ENCODE results near the gene MAPKBP1. TPM values are rescaled to one million over a fixed set of nuclear protein-coding genes. Genes with fewer than 3 reads are reported as not detected.

MAPKBP1 gene
- total and polyA plus RNA-seq, 8 donors: 8.8 to 41.5 (median 16.8) TPM

GRCh38 chr15:41804916-41805666 lies 30.8 kb downstream of the MAPKBP1 start:
- H3K27ac ChIP-seq: peak overlapping the region in 3 of 5 donors; percentile 13 to 42 (median 30)
- 60 to 81% (median 74%) methylated on average over 8 of the region's 8 CpGs for WGBS, 5 donors
- no peak overlapping the region for H3K4me3 ChIP-seq
- TF ChIP-seq EP300 (IDR thresholded peaks at IDR 0.05) (no peak), POLR2A (IDR thresholded peaks at IDR 0.05) (no peak), POLR2AphosphoS5 (IDR thresholded peaks at IDR 0.05) (no peak)
- TF ChIP-seq, protein P1, sequence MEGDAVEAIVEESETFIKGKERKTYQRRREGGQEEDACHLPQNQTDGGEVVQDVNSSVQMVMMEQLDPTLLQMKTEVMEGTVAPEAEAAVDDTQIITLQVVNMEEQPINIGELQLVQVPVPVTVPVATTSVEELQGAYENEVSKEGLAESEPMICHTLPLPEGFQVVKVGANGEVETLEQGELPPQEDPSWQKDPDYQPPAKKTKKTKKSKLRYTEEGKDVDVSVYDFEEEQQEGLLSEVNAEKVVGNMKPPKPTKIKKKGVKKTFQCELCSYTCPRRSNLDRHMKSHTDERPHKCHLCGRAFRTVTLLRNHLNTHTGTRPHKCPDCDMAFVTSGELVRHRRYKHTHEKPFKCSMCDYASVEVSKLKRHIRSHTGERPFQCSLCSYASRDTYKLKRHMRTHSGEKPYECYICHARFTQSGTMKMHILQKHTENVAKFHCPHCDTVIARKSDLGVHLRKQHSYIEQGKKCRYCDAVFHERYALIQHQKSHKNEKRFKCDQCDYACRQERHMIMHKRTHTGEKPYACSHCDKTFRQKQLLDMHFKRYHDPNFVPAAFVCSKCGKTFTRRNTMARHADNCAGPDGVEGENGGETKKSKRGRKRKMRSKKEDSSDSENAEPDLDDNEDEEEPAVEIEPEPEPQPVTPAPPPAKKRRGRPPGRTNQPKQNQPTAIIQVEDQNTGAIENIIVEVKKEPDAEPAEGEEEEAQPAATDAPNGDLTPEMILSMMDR (IDR thresholded peaks at IDR 0.05): no peak
- peaks cover 0 to 42% (median 22%) of the 10 kb centered on the region in 4 donors for H3K36me3 ChIP-seq
- H3K27me3 ChIP-seq: no peaks in the 10 kb centered on the region
- no peak for DNase-seq
- H3K4me1 ChIP-seq: peaks cover 0 to 31% (median 18%) of the 10 kb centered on the region in 4 donors
- no peaks in the 10 kb centered on the region for H3K9me3 ChIP-seq
- intact Hi-C loops (cut with DNase I; ENCODE audit: low total_unique reads): no loop called here

DNA sequence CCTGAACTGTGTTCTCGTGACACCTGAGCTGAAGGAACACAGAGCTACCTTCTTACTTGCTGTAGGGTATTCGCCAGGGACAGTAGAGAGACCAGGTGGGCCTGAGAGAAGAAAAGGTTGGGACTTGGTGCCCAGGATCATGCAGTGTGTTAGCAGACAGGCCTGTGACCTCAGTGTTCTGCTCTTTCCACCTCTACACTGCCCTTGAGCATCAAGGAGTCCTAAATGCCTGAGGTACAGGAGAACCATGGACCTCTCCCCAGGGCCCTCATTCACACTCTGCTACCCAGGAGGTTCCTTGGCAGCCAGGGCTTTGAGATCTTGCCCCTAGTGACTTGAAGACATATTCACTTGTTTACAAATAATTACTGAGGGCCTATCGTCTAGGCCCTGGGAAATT lies 31.4 kb downstream of the MAPKBP1 start:
- 75 to 86% (median 78%) methylated on average over 3 of the region's 3 CpGs for WGBS, 5 donors
- H3K4me3 ChIP-seq: no peak overlapping the region
- TF ChIP-seq POLR2AphosphoS5 (IDR thresholded peaks at IDR 0.05) (no peak), EP300 (IDR thresholded peaks at IDR 0.05) (no peak), POLR2A (IDR thresholded peaks at IDR 0.05) (no peak)
- TF ChIP-seq, protein P1 (IDR thresholded peaks at IDR 0.05): no peak
- peaks cover 0 to 36% (median 16%) of the 10 kb centered on the region in 4 donors for H3K36me3 ChIP-seq
- no peak for DNase-seq
- H3K27ac ChIP-seq: peak overlapping the region in 1 of 5 donors; percentile 42
- H3K27me3 ChIP-seq: no peaks in the 10 kb centered on the region
- no peaks in the 10 kb centered on the region for H3K9me3 ChIP-seq
- intact Hi-C loops (cut with DNase I; ENCODE audit: low total_unique reads): no loop called here
- peaks cover 0 to 33% (median 18%) of the 10 kb centered on the region in 4 donors for H3K4me1 ChIP-seq

DNA sequence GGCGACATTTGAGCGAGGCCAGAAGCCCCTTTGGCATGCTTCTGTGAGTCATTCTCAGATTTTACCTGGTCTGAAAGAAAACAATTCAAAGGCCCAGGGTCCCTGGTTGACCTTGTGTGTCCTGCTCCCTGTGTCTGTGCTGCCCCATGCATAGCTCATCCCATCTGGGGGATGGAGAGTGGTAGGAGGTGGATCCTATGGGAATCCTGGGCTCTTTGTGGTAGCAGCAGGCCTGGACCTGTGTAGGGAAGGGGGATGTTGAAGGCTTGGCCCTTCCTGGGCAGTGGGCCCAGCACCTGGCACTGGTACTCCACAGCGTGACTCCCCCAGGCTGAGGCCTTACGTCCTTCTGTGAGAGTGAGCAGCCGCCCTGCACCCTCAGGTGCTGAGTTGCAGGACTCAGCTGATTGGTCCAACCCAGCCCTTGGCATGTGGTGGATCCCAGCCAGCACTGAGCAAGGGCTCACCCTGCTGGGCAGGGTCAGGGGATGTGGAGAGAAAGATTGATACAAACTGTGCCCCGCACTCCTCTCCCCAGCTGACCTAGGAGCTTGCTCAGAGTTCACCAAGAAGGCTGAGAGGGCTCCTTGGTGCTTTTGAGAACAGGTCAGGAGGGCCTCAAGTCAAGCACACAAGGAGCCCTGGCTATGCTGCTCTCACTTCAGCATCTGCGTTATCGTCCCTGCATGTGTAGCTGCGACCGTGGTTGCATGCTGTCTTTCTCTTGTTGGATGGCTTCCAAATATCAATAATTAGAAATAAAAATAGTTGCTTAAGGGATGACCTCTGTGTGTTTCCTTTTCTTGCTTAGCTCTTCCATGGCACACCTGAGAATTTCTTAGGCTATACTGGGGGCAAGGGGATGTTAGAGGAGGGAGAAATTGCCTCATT lies 32.3 kb downstream of the MAPKBP1 start:
- Histone ChIP-seq H3K9me3 (no peaks in the 10 kb centered on the region), H3K27ac (no peak overlapping the region), H3K27me3 (no peaks in the 10 kb centered on the region), H3K4me3 (no peak overlapping the region), H3K4me1 (peaks cover 3 to 41% (median 20%) of the 10 kb centered on the region in 4 donors), H3K36me3 (peaks cover 0 to 27% (median 8%) of the 10 kb centered on the region in 4 donors)
- peak; percentile 65 to 72 for DNase-seq
- intact Hi-C loops (cut with DNase I; ENCODE audit: low total_unique reads): no loop called here
- TF ChIP-seq, protein P1 (IDR thresholded peaks at IDR 0.05): peak in 3 of 7 experiments; percentile 7 to 43 (median 18)
- no peak for TF ChIP-seq EP300 (IDR thresholded peaks at IDR 0.05)
- no peak for TF ChIP-seq POLR2A (IDR thresholded peaks at IDR 0.05)
- peak in 1 of 3 donors; percentile 27 for TF ChIP-seq POLR2AphosphoS5 (IDR thresholded peaks at IDR 0.05)
- WGBS, 5 donors: 63 to 76% (median 74%) methylated on average over 8 to 10 of the region's 10 CpGs

- intact Hi-C loops (cut with DNase I; ENCODE audit: low total_unique reads): no loop called here
- WGBS, 5 donors: 75 to 94% (median 82%) methylated on average over 2 of the region's 2 CpGs
- H3K27me3 ChIP-seq: no peaks in the 10 kb centered on the region
- H3K4me3 ChIP-seq: no peak overlapping the region
- H3K9me3 ChIP-seq: no peaks in the 10 kb centered on the region
- peaks cover 3 to 40% (median 20%) of the 10 kb centered on the region in 4 donors for H3K4me1 ChIP-seq
- no peak for DNase-seq
- TF ChIP-seq EP300 (IDR thresholded peaks at IDR 0.05) (no peak), POLR2A (IDR thresholded peaks at IDR 0.05) (no peak), POLR2AphosphoS5 (IDR thresholded peaks at IDR 0.05) (no peak)
- TF ChIP-seq, protein P1 (IDR thresholded peaks at IDR 0.05): no peak
- no peak overlapping the region for H3K27ac ChIP-seq
- H3K36me3 ChIP-seq: peaks cover 16 to 46% (median 26%) of the 10 kb centered on the region in 4 donors
Measured at GRCh38 chr15:41809121-41809520, 34.8 kb downstream of the MAPKBP1 start.
